Gastrocnemius medialis (tissue), 4 donors: Measurements from ENCODE around the gene BIVM. TPM values are rescaled to one million over a fixed set of nuclear protein-coding genes. Genes with fewer than 3 reads are reported as not detected.

Experiments used
- ATAC-seq, 2 donors: fragments of 150-250 bp; one replicate each; pipeline ENCODE4 v1.9.1; 2016
- DNase-seq, 2 donors: peaks; one replicate each; pipeline ENCODE4 v3.0.0-alpha.2; 2019
- H3K27ac ChIP-seq, 4 donors: fragments of 200-600 bp; sonication (generic); 1 replicate in 1 of 4; 2 replicates in 3 of 4; pipeline ENCODE4 v1.5.1; 2016 to 2018; ENCODE audit warnings: mild to moderate bottlenecking in 2 of 4, moderate library complexity in 1 of 4
- H3K27me3 ChIP-seq, 3 donors: fragments of 200-600 bp; sonication (generic) in 2 of 3; 1 replicate in 1 of 3; 2 replicates in 2 of 3; pipeline versions ENCODE4 v1.5.1 to v1.6.0; 2016 to 2019; ENCODE audit warnings: mild to moderate bottlenecking in 1 of 3, moderate library complexity in 1 of 3
- H3K36me3 ChIP-seq, 2 donors: fragments of 200-600 bp; sonication (generic) in 1 of 2; one replicate each; pipeline ENCODE4 v1.5.1; 2017 to 2018
- H3K4me1 ChIP-seq, 2 donors: fragments of 200-600 bp; sonication (generic) in 1 of 2; one replicate each; pipeline ENCODE4 v1.5.1; 2016 to 2017; ENCODE audit warnings: mild to moderate bottlenecking in 2 of 2
- H3K4me3 ChIP-seq, 4 donors: fragments of 200-600 bp; sonication (generic) in 3 of 4; 1 replicate in 1 of 4; 2 replicates in 3 of 4; pipeline ENCODE4 v1.5.1; 2016 to 2019; ENCODE audit warnings: mild to moderate bottlenecking in 2 of 4
- H3K9me3 ChIP-seq, 3 donors: fragments of 200-600 bp; sonication (generic) in 2 of 3; 1 replicate in 1 of 3; 2 replicates in 2 of 3; pipeline ENCODE4 v1.5.1; 2016 to 2019
- POLR2A ChIP-seq, 2 donors: fragments of 450-650 bp; IDR thresholded peaks; one replicate each; pipeline ENCODE4 v1.6.1; 2017; ENCODE audit warnings: antibody characterized with exemption in 2 of 2, mild to moderate bottlenecking in 2 of 2, moderate library complexity in 2 of 2
- in situ Hi-C, 4 donors: fragments of 200-750 bp; cut with MboI; loops; one replicate each; pipeline versions ENCODE4 v1.15.0 to v1.8.0; 2017; ENCODE audit warnings: low sequenced_read_pairs in 4 of 4
- intact Hi-C: fragments of 100-400 bp; cut with DNase I; formaldehyde crosslinking; loops from one replicate; pipeline ENCODE4 v1.15.1; 2023; ENCODE audit warnings: low total_unique reads
- total RNA-seq, 4 donors: library from RNA; depleted of rRNA; stranded (reverse); fragments of >200 nt; gene quantifications; one replicate each; pipeline versions ENCODE4 v1.1.0 to v1.2.3, GENCODE V29; 2016
- TF ChIP-seq, protein P1 (sequence below), 5 experiments: fragments of 450-650 bp in 3 of 5; fragments of 200-600 bp in 2 of 5; sonication (generic) in 2 of 5; IDR thresholded peaks in 4 of 5; conservative IDR thresholded peaks in 1 of 5; 1 replicate in 4 of 5; 2 replicates in 1 of 5; pipeline ENCODE4 v1.5.1; 2016 to 2019; ENCODE audit warnings: antibody characterized with exemption in 5 of 5, mild to moderate bottlenecking in 3 of 5, moderate library complexity in 3 of 5

The BIVM gene
- total RNA-seq, 4 donors from 2014 or later, result 14.2 to 25.1 (median 21.1) TPM

DNA sequence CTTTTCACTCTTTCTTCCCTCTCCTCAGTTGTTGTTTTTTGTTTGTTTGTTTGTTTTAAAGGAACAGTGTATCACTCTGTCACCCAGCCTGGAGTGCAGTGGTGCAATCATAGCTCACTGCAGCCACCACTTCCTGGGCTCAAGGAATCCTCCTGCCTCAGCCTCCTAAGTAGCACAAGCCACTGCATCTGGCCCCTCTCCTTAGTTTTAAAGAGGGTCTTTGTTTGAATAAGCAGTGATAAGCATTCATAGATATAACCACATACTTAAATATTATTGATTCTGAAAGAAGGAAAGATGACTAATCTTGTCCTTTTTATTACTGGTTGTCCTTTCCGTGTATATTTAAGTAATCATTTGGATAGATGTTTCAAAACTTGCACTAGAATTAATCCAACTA is 73.6 kb downstream of the BIVM start:
- Histone ChIP-seq H3K4me3 (no peak overlapping the region), H3K27ac (no peak overlapping the region), H3K27me3 (no peaks in the 10 kb centered on the region), H3K36me3 (peaks cover 0 to 53% of the 10 kb centered on the region in 2 donors), H3K9me3 (no peaks in the 10 kb centered on the region), H3K4me1 (peaks cover 28 to 41% of the 10 kb centered on the region in 2 donors)
- in situ Hi-C loops, result no loop called here
- DNase-seq (no peak), ATAC-seq (no peak)
- TF ChIP-seq, protein P1, sequence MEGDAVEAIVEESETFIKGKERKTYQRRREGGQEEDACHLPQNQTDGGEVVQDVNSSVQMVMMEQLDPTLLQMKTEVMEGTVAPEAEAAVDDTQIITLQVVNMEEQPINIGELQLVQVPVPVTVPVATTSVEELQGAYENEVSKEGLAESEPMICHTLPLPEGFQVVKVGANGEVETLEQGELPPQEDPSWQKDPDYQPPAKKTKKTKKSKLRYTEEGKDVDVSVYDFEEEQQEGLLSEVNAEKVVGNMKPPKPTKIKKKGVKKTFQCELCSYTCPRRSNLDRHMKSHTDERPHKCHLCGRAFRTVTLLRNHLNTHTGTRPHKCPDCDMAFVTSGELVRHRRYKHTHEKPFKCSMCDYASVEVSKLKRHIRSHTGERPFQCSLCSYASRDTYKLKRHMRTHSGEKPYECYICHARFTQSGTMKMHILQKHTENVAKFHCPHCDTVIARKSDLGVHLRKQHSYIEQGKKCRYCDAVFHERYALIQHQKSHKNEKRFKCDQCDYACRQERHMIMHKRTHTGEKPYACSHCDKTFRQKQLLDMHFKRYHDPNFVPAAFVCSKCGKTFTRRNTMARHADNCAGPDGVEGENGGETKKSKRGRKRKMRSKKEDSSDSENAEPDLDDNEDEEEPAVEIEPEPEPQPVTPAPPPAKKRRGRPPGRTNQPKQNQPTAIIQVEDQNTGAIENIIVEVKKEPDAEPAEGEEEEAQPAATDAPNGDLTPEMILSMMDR (IDR thresholded peaks at IDR 0.05 in 4 of 5, conservative IDR thresholded peaks at IDR 0.05 in 1 of 5), result no peak
- TF ChIP-seq POLR2A (IDR thresholded peaks at IDR 0.05), result no peak
- intact Hi-C loops, result no loop called here

DNA sequence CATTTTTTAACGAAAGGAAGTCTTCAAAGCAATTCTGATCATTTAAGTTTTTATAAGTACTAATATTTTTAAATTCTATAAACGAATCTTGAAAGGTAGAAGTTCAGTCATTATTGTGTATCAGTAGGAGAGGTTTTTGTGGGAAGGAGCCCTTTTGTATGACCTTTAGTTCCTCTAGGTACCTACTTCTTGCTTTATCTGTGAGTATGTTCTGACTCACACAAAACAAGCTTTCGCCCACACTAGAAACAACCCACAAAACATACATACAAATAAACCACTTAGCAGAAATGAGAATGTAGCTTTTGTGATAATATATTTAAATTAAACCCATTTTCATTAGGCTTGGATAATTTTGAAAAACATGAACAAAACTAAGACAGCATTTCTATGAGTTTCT is 74.7 kb downstream of the BIVM start:
- Histone ChIP-seq H3K4me1 (peaks cover 33 to 38% of the 10 kb centered on the region in 2 donors), H3K27ac (no peak overlapping the region), H3K27me3 (no peaks in the 10 kb centered on the region), H3K4me3 (no peak overlapping the region), H3K36me3 (peaks cover 0 to 47% of the 10 kb centered on the region in 2 donors), H3K9me3 (no peaks in the 10 kb centered on the region)
- in situ Hi-C loops (no loop called here), intact Hi-C loops (no loop called here)
- ATAC-seq, result no peak
- DNase-seq, result no peak
- TF ChIP-seq, protein P1 (IDR thresholded peaks at IDR 0.05 in 4 of 5, conservative IDR thresholded peaks at IDR 0.05 in 1 of 5), result no peak
- TF ChIP-seq POLR2A (IDR thresholded peaks at IDR 0.05), result no peak

DNA sequence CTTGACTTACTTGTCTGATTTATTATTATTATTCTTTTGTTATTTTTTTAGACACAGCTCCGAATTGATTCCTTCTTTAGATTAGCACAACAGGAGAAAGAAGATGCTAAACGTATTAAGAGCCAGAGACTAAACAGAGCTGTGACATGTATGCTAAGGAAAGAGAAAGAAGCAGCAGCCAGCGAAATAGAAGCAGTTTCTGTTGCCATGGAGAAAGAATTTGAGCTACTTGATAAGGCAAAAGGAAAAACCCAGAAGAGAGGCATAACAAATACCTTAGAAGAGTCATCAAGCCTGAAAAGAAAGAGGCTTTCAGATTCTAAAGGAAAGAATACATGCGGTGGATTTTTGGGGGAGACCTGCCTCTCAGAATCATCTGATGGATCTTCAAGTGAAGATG is 76.3 kb downstream of the BIVM start:
- DNase-seq (no peak), ATAC-seq (no peak)
- peaks cover 0 to 47% of the 10 kb centered on the region in 2 donors for H3K36me3 ChIP-seq

DNA sequence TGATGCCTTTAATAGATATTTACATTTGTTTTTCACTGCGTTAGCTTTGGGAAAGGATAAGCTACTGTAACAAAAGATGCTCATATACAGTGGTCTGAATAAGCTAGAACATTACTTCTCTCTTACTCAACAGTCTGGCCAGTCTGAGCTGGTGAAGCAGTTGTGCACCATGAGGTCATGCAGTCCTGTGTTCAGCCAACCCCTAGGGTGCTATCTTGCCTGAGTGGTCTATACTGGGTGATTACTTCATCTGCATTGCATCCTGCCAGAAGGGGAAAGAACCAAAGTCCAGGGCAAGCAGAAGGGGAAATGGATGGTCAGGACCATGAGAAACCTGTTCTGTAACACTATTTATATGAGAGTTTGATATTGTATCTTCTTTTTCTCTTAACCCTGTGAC is 78.4 kb downstream of the BIVM start:
- H3K36me3 ChIP-seq, result peaks cover 0 to 40% of the 10 kb centered on the region in 2 donors
- H3K9me3 ChIP-seq, result no peaks in the 10 kb centered on the region
- peak; percentile 45 to 81 for ATAC-seq
- H3K4me1 ChIP-seq, result peaks cover 42 to 44% of the 10 kb centered on the region in 2 donors
- H3K4me3 ChIP-seq, result no peak overlapping the region
- no peak for TF ChIP-seq POLR2A (IDR thresholded peaks at IDR 0.05)
- TF ChIP-seq, protein P1 (IDR thresholded peaks at IDR 0.05 in 4 of 5, conservative IDR thresholded peaks at IDR 0.05 in 1 of 5), result no peak
- intact Hi-C loops (no loop called here), in situ Hi-C loops (no loop called here)
- no peaks in the 10 kb centered on the region for H3K27me3 ChIP-seq
- DNase-seq, result peak in 1 of 2 donors; percentile 54
- no peak overlapping the region for H3K27ac ChIP-seq

More for the DNA sequence above, 76.3 kb downstream of the BIVM start:
- H3K4me1 ChIP-seq, result peaks cover 30 to 40% of the 10 kb centered on the region in 2 donors
- no peak overlapping the region for H3K27ac ChIP-seq
- H3K9me3 ChIP-seq, result no peaks in the 10 kb centered on the region
- no peak overlapping the region for H3K4me3 ChIP-seq
- no peak for TF ChIP-seq POLR2A (IDR thresholded peaks at IDR 0.05)
- TF ChIP-seq, protein P1 (IDR thresholded peaks at IDR 0.05 in 4 of 5, conservative IDR thresholded peaks at IDR 0.05 in 1 of 5), result no peak
- intact Hi-C loops, result no loop called here
- in situ Hi-C loops, result no loop called here
- H3K27me3 ChIP-seq, result no peaks in the 10 kb centered on the region

DNA sequence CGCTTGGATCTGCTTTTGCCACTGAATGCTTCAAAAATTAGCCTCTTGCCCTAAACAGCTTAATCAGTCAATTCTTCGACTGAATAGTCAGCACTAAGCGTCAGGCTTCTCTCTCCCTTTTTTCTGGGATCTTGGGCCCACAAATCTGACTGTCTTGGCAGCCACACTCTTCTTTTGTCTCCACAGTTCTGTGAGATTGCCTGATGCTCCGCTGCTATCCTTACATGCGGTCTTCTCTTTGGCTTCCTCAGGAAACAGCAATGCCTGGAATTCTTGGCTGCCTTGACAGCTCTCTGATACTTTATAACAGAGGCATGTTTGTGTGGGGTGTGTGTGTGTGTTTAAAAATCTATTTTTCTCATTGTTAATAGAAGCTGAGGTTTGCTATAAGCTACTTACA is 79.6 kb downstream of the BIVM start:
- H3K27me3 ChIP-seq, result no peaks in the 10 kb centered on the region
- H3K4me3 ChIP-seq, result no peak overlapping the region
- no peak for ATAC-seq
- no peaks in the 10 kb centered on the region for H3K9me3 ChIP-seq
- intact Hi-C loops (no loop called here), in situ Hi-C loops (no loop called here)
- TF ChIP-seq POLR2A (IDR thresholded peaks at IDR 0.05), result no peak
- TF ChIP-seq, protein P1 (IDR thresholded peaks at IDR 0.05 in 4 of 5, conservative IDR thresholded peaks at IDR 0.05 in 1 of 5), result no peak
- DNase-seq, result no peak
- H3K27ac ChIP-seq, result no peak overlapping the region
- peaks cover 0 to 28% of the 10 kb centered on the region in 2 donors for H3K36me3 ChIP-seq
- H3K4me1 ChIP-seq, result peaks cover 50% of the 10 kb centered on the region in 2 donors
